H1 (cell line): ENCODE results near the gene EPHA7. TPM values are rescaled to one million over a fixed set of nuclear protein-coding genes. Genes with fewer than 3 reads are reported as not detected.

ENCODE experiments used
- CTCF ChIA-PET: fragments of 300-600 bp; sonication (Branson Sonifier 250); formaldehyde crosslinking; loops from one replicate; lab custom pipeline; 2021; ENCODE audit not compliant: partially characterized antibody; lab: Charles Lee
- POLR2A ChIA-PET: fragments of 300-600 bp; sonication (Branson Sonifier 250); formaldehyde crosslinking; loops from one replicate; lab custom pipeline; 2021; ENCODE audit warnings: inconsistent platforms; ENCODE audit not compliant: partially characterized antibody; lab: Charles Lee
- DNase-seq, 2 experiments: peaks; one replicate each; pipeline versions ENCODE4 v3.0.0 to v3.0.0-alpha.2; 2010 to 2022; ENCODE audit warnings: low spot score in 2 of 2, low read depth in 1 of 2, mixed read lengths in 1 of 2
- FAIRE-seq: peaks from 2 replicates; lab custom pipeline; 2011; peaks lifted over from hg19 to GRCh38; lab: Jason Lieb, UNC
- H2AFZ ChIP-seq: 2 replicates; pipeline ENCODE4 v1.8.1; 2012; ENCODE audit warnings: low read length, inconsistent platforms
- H2AK5ac ChIP-seq: 2 replicates; pipeline ENCODE4 v1.6.1; 2013; ENCODE audit warnings: low read depth, low read length
- H2BK120ac ChIP-seq: replicated peaks from 2 replicates; pipeline ENCODE3; 2013; ENCODE audit warnings: low read depth, low read length, inconsistent platforms
- H2BK12ac ChIP-seq: 2 replicates; pipeline ENCODE4 v1.6.1; 2013; ENCODE audit warnings: low read depth, low read length
- H2BK15ac ChIP-seq: 2 replicates; pipeline ENCODE4 v1.6.1; 2013; ENCODE audit warnings: low read length
- H2BK20ac ChIP-seq: 2 replicates; pipeline ENCODE4 v1.6.1; 2013; ENCODE audit warnings: low read length
- H2BK5ac ChIP-seq: 2 replicates; pipeline ENCODE4 v1.6.1; 2013; ENCODE audit warnings: low read depth, low read length
- H3K14ac ChIP-seq: 2 replicates; pipeline ENCODE4 v1.6.1; 2013; ENCODE audit warnings: inconsistent platforms; ENCODE audit not compliant: insufficient read length
- H3K18ac ChIP-seq: 2 replicates; pipeline ENCODE4 v1.6.1; 2013; ENCODE audit warnings: low read length; ENCODE audit errors: extremely low read depth
- H3K23ac ChIP-seq: 2 replicates; pipeline ENCODE4 v1.6.1; 2013; ENCODE audit warnings: inconsistent platforms; ENCODE audit not compliant: insufficient read length
- H3K23me2 ChIP-seq: 2 replicates; pipeline ENCODE4 v1.6.1; 2013; ENCODE audit warnings: low read depth, low read length
- H3K27ac ChIP-seq: 2 replicates; pipeline ENCODE4 v1.6.1; 2011; ENCODE audit warnings: low read depth, low read length, inconsistent platforms
- H3K27me3 ChIP-seq, 4 experiments: replicated peaks in 1 of 4; 1 replicate in 1 of 4; 2 replicates in 3 of 4; pipeline versions ENCODE4 v1.6.1 to v1.8.1; 2011 to 2013; ENCODE audit warnings: low read length in 3 of 4, mild to moderate bottlenecking in 3 of 4, inconsistent platforms in 2 of 4, mixed read lengths in 2 of 4, moderate library complexity in 1 of 4; ENCODE audit not compliant: control insufficient read depth in 3 of 4, insufficient read depth in 3 of 4; ENCODE audit errors: extremely low read depth in 1 of 4
- H3K36me3 ChIP-seq, 4 experiments: 2 replicates each; pipeline versions ENCODE4 v1.6.1 to v1.8.1; 2011 to 2013; ENCODE audit warnings: mild to moderate bottlenecking in 4 of 4, low read length in 3 of 4, moderate library complexity in 2 of 4, control low read depth in 1 of 4, inconsistent platforms in 1 of 4; ENCODE audit not compliant: insufficient read depth in 4 of 4, control insufficient read depth in 2 of 4
- H3K4ac ChIP-seq: replicated peaks from 2 replicates; pipeline ENCODE3; 2013; ENCODE audit warnings: low read length, low read depth, mixed read lengths, inconsistent platforms; ENCODE audit not compliant: insufficient read length
- H3K4me1 ChIP-seq, 4 experiments: replicated peaks in 1 of 4; 1 replicate in 1 of 4; 2 replicates in 3 of 4; pipeline versions ENCODE4 v1.6.1 to v1.8.1; 2011 to 2013; ENCODE audit warnings: low read length in 3 of 4, inconsistent platforms in 2 of 4, mixed read lengths in 1 of 4; ENCODE audit not compliant: insufficient read depth in 4 of 4, control insufficient read depth in 3 of 4
- H3K4me2 ChIP-seq, 2 experiments: 2 replicates each; pipeline versions ENCODE4 v1.6.1 to v1.8.1; 2011 to 2013; ENCODE audit warnings: low read depth in 2 of 2, low read length in 2 of 2, control low read depth in 1 of 2, inconsistent platforms in 1 of 2, mild to moderate bottlenecking in 1 of 2; ENCODE audit not compliant: insufficient read depth in 1 of 2
- H3K4me3 ChIP-seq, 4 experiments: fragments of 200-600, 300-600 bp in 1 of 4; sonication (generic), shearing (Covaris generic), sonication (Bioruptor Twin) in 1 of 4; 2 replicates each; pipeline versions ENCODE4 v1.5.1 to v1.8.1; 2011 to 2016; ENCODE audit warnings: low read length in 4 of 4, low read depth in 3 of 4, control low read depth in 2 of 4, inconsistent platforms in 2 of 4, mild to moderate bottlenecking in 2 of 4, mixed read lengths in 1 of 4, moderate library complexity in 1 of 4; ENCODE audit not compliant: insufficient read depth in 2 of 4; ENCODE audit errors: extremely low read depth in 1 of 4
- H3K56ac ChIP-seq: replicated peaks from 2 replicates; pipeline ENCODE3; 2013; ENCODE audit warnings: low read depth, mild to moderate bottlenecking, mixed read lengths, low read length, inconsistent platforms; ENCODE audit not compliant: insufficient read length
- H3K79me1 ChIP-seq: 2 replicates; pipeline ENCODE4 v1.6.1; 2013; ENCODE audit warnings: low read depth, low read length, control low read depth
- H3K79me2 ChIP-seq, 2 experiments: 2 replicates each; pipeline versions ENCODE4 v1.6.1 to v1.8.1; 2012 to 2013; ENCODE audit warnings: low read length in 2 of 2, mild to moderate bottlenecking in 2 of 2, inconsistent platforms in 1 of 2; ENCODE audit not compliant: insufficient read depth in 2 of 2, control insufficient read depth in 1 of 2
- H3K9ac ChIP-seq, 4 experiments: replicated peaks in 1 of 4; 1 replicate in 1 of 4; 2 replicates in 3 of 4; pipeline versions ENCODE4 v1.6.1 to v1.8.1; 2011 to 2013; ENCODE audit warnings: low read depth in 3 of 4, low read length in 3 of 4, control low read depth in 2 of 4, mild to moderate bottlenecking in 2 of 4, moderate library complexity in 2 of 4, inconsistent platforms in 1 of 4; ENCODE audit errors: extremely low read depth in 1 of 4
- H3K9me3 ChIP-seq, 2 experiments: 2 replicates each; pipeline versions ENCODE4 v1.6.1 to v1.8.1; 2012 to 2013; ENCODE audit warnings: mild to moderate bottlenecking in 2 of 2, moderate library complexity in 2 of 2, control low read depth in 1 of 2, inconsistent platforms in 1 of 2, low read depth in 1 of 2, low read length in 1 of 2, mixed read lengths in 1 of 2; ENCODE audit not compliant: insufficient read depth in 2 of 2
- H4K20me1 ChIP-seq, 2 experiments: replicated peaks in 1 of 2; 2 replicates each; pipeline versions ENCODE3 to v1.8.1; 2011 to 2013; ENCODE audit warnings: inconsistent platforms in 2 of 2, low read length in 2 of 2, mild to moderate bottlenecking in 1 of 2; ENCODE audit not compliant: insufficient read depth in 2 of 2, control insufficient read depth in 1 of 2
- H4K5ac ChIP-seq: 2 replicates; pipeline ENCODE4 v1.6.1; 2013; ENCODE audit warnings: low read length, low read depth, mixed read lengths, inconsistent platforms; ENCODE audit not compliant: insufficient read length
- H4K8ac ChIP-seq: 2 replicates; pipeline ENCODE4 v1.8.0; 2013; ENCODE audit warnings: mild to moderate bottlenecking, moderate library complexity, low read length, inconsistent platforms; ENCODE audit not compliant: insufficient read depth; ENCODE audit errors: extremely low read depth
- H4K91ac ChIP-seq: replicated peaks from 2 replicates; pipeline ENCODE3; 2013; ENCODE audit warnings: low read length, mixed read lengths, inconsistent platforms; ENCODE audit not compliant: insufficient read length
- CHD2 ChIP-seq: IDR thresholded peaks from 2 replicates; pipeline ENCODE4 v1.6.1; 2012; ENCODE audit warnings: low read length, improper control_type of control experiment
- HDAC6 ChIP-seq: IDR thresholded peaks from one replicate; pipeline ENCODE4 v1.7.1; 2012; ENCODE audit warnings: low read depth, mild to moderate bottlenecking, inconsistent platforms, low read length, moderate library complexity
- MAFK ChIP-seq: IDR thresholded peaks from 2 replicates; pipeline ENCODE4 v1.6.1; 2012; ENCODE audit warnings: low read depth, mild to moderate bottlenecking, improper control_type of control experiment, low read length
- POLR2A ChIP-seq, 2 experiments: IDR thresholded peaks; 1 replicate in 1 of 2; 2 replicates in 1 of 2; pipeline ENCODE4 v1.6.1; 2011; ENCODE audit warnings: low read depth in 2 of 2, low read length in 2 of 2, mild to moderate bottlenecking in 2 of 2; ENCODE audit errors: control extremely low read depth in 1 of 2
- RAD21 ChIP-seq, 2 experiments: IDR thresholded peaks in 1 of 2; conservative IDR thresholded peaks in 1 of 2; 2 replicates each; pipeline ENCODE4 v1.6.1; 2011; ENCODE audit warnings: low read depth in 2 of 2, low read length in 2 of 2, improper control_type of control experiment in 1 of 2, inconsistent platforms in 1 of 2, mild to moderate bottlenecking in 1 of 2, moderate library complexity in 1 of 2
- SP4 ChIP-seq: IDR thresholded peaks from 2 replicates; pipeline ENCODE4 v1.6.1; 2012; ENCODE audit warnings: low read length, inconsistent platforms
- SRF ChIP-seq: IDR thresholded peaks from 2 replicates; pipeline ENCODE4 v1.6.1; 2011; ENCODE audit warnings: mild to moderate bottlenecking, low read depth, low read length, moderate library complexity
- SUZ12 ChIP-seq: fragments of 200-600 bp; sonication (generic); IDR thresholded peaks from 2 replicates; pipeline ENCODE4 v1.6.1; 2012; ENCODE audit warnings: mild to moderate bottlenecking, inconsistent platforms, low read length, moderate library complexity, mixed read lengths
- WGBS, 2 experiments: shearing (Covaris generic) in 1 of 2; methylation state at CpG; one replicate each; pipeline versions ENCODE4 v1.1.6 to v1.1.7; 2013 to 2015; ENCODE audit warnings: low lambda C conversion rate in 2 of 2, mixed read lengths in 2 of 2, inconsistent platforms in 1 of 2, low coverage in 1 of 2, missing lambda C conversion rate in 1 of 2; ENCODE audit not compliant: insufficient replicate concordance in 2 of 2, insufficient coverage in 1 of 2, insufficient read length in 1 of 2; ENCODE audit errors: extremely low coverage in 1 of 2, missing lambda C conversion rate in 1 of 2; 5-methylcytosine and 5-hydroxymethylcytosine counted together
- polyA plus RNA-seq, 7 experiments: library from polyadenylated mRNA; depleted of rRNA in 3 of 7; stranded (reverse) in 5 of 7; unstranded in 2 of 7; fragments of >200 nt in 5 of 7; fragments of 200-250 nt in 2 of 7; gene quantifications; 1 replicate in 5 of 7; 2 replicates in 1 of 7; 4 replicates in 1 of 7; pipeline versions ENCODE4 v1.2.1 to v1.2.3, GENCODE V29; 2011 to 2013; ENCODE audit warnings: missing spikeins in 2 of 7, mixed read lengths in 2 of 7
- total RNA-seq: library from RNA; stranded (reverse); fragmentation: NEBNext Ultra II Directional; extraction: Animal tissue kit (Norgen Biotek cat#: 25700); gene quantifications from 2 replicates; pipeline ENCODE4 v1.2.1, GENCODE V29; 2021

The EPHA7 gene
- total and polyA plus RNA-seq, 2 of the 8 experiments (the other 6 are each of a cell fraction or from before 2014, with no cell fraction given): 1.3 to 6.8 TPM

DNA sequence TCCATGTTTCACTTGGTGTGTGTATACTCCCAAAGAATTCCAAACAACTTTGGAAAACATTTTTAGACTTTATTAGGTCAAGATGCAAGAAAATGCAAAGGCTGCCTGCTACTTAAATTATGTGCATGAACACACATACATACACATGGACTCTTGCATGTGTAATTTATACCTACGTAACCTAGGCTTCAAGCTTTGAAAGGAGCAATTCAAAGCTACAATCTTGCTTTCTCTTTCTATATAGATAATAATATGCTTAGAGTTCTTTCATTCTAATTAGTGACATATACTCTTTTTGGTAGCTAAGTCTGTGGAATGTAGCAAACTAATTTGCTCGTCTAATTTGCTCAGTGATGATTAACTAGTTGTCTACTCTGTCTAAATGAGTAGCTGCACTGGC, 146.5 kb downstream of the EPHA7 start:
- no peak overlapping the region for H3K4ac ChIP-seq
- no peak overlapping the region for H3K27ac ChIP-seq
- H3K4me2 ChIP-seq: no peak overlapping the region
- no peak overlapping the region for H2BK12ac ChIP-seq
- no peaks in the 10 kb centered on the region for H3K79me2 ChIP-seq
- no peak for FAIRE-seq
- H3K14ac ChIP-seq: no peak overlapping the region
- H3K36me3 ChIP-seq: no peaks in the 10 kb centered on the region
- no peak overlapping the region for H2AFZ ChIP-seq
- no peak overlapping the region for H3K23ac ChIP-seq
- H2BK20ac ChIP-seq: no peak overlapping the region
- no peak overlapping the region for H2BK15ac ChIP-seq
- no peaks in the 10 kb centered on the region for H3K9me3 ChIP-seq
- H3K56ac ChIP-seq: no peak overlapping the region
- no peak overlapping the region for H3K9ac ChIP-seq
- ChIA-PET POLR2A (no interaction called here), CTCF (interaction anchor here (1.2 kb wide), 2 partner anchors 14 to 252 kb away, joined by 3 read pairs; no protein-coding TSS in a partner anchor)
- H3K4me1 ChIP-seq: no peaks in the 10 kb centered on the region
- no peaks in the 10 kb centered on the region for H3K27me3 ChIP-seq
- no peak overlapping the region for H4K5ac ChIP-seq
- no peaks in the 10 kb centered on the region for H3K23me2 ChIP-seq
- no peak overlapping the region for H3K4me3 ChIP-seq
- no peak overlapping the region for H4K8ac ChIP-seq
- no peaks in the 10 kb centered on the region for H3K79me1 ChIP-seq
- no peak overlapping the region for H3K18ac ChIP-seq
- H4K20me1 ChIP-seq: peaks cover 0 to 2% of the 10 kb centered on the region in 2 experiments
- no peak overlapping the region for H4K91ac ChIP-seq
- H2BK5ac ChIP-seq: no peak overlapping the region
- no peak for DNase-seq
- no peak overlapping the region for H2BK120ac ChIP-seq
- WGBS, 2 experiments: 97% methylated on average over 2 of the region's 2 CpGs; no CpG with 5 or more reads in 1 of the 2 experiments
- H2AK5ac ChIP-seq: no peak overlapping the region
- no peak for TF ChIP-seq CHD2
- no peak for TF ChIP-seq SRF
- TF ChIP-seq RAD21 (IDR thresholded peaks at IDR 0.05 in 1 of 2, conservative IDR thresholded peaks at IDR 0.05 in 1 of 2; ENCODE audit: low read depth in 2 of 2, low read length in 2 of 2): no peak
- no peak for TF ChIP-seq MAFK
- TF ChIP-seq POLR2A (IDR thresholded peaks at IDR 0.05; ENCODE audit: control extremely low read depth in 1 of 2, low read depth in 2 of 2, low read length in 2 of 2): no peak
- no peak for TF ChIP-seq HDAC6
- no peak for TF ChIP-seq SUZ12
- no peak for TF ChIP-seq SP4
